Measurements from ENCODE around the gene HOXD9.

Gene HOXD9

DNA sequence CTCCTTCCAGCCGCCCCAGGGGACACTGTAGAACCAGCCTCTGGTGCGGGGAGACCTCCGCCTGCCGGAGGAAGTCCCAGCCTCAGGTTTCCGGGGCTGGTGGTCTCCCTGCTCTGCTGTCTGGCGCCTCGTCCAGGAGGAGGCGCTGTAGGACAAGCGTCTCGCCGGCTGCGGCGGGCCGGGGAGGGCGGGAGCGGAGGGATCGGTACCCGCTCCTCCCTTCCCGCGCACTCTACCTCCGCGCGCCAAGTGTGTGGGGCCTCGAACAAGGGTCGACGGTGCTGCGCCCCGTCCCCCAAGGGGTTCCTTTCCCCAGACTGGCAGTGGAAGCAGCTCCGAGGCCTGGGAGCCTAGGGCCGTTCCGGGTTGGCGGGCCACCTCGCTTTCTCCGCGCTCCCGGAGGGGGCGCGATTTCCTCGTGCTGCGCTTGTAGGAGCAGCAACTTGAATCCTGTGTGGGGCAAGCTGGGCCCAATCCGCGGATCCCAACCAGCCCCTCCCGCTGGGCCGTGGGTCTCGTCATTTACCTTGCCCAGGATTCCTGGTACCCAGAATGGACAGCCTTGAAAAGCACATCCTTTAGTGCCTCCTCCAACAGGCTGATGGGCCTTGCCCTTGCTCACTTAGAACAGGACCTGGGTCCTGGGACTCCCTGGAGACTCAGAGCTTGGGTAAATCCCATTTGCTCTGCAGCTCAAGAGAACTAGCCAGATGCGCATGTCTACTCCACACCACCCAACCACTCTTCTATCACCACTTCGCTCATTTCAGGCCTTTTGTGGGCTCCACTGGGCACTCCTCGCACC is 18.2 kb downstream of the HOXD9 start:
- DNase-seq, result no peak

GRCh38 chr2:176142281-176142680 is 19.8 kb downstream of the HOXD9 start:
- DNase-seq, result no peak

GRCh38 chr2:176145085-176145969 is 22.8 kb downstream of the HOXD9 start:
- no peak for DNase-seq

- no peak for DNase-seq
Measured at GRCh38 chr2:176146101-176146500, 23.6 kb downstream of the HOXD9 start.

GRCh38 chr2:176146645-176147044 is 24.1 kb downstream of the HOXD9 start:
- no peak for DNase-seq

GRCh38 chr2:176147210-176147799 is 24.8 kb downstream of the HOXD9 start:
- no peak for DNase-seq

- no peak for DNase-seq
Measured at GRCh38 chr2:176147800-176148496, 25.4 kb downstream of the HOXD9 start.

- no peak for DNase-seq
Measured at GRCh38 chr2:176148751-176149421, 26.4 kb downstream of the HOXD9 start.

DNA sequence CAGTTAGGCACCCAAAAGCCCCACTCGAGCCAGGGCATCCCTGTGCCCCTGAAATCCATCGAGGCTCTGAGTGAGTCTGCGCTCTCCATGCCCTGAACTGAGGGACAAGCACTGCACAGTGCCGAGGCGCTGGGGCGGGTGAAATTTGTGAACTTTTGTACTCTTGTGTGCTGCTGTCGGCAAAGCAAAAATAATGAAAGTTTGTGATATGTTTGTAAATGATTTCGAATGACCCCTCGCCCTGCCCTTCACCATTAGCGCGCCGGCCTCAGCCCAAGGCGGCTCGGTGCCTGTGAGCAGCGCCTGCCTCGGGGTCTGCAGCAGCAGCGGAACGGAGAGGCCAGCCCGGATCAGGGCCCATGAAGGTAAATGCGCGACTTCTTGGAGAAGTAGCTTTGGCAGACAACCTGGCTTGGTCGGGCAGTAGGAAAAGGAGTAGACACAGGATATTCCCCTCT is 27.0 kb downstream of the HOXD9 start:
- DNase-seq, result no peak

- no peak for DNase-seq
Measured at GRCh38 chr2:176149939-176150583, 27.5 kb downstream of the HOXD9 start.

- no peak for DNase-seq
Measured at GRCh38 chr2:176150584-176151441, 28.3 kb downstream of the HOXD9 start.

- no peak for DNase-seq
Measured at GRCh38 chr2:176151442-176152287, 29.1 kb downstream of the HOXD9 start, which contains the start of gene HOXD4. TSS of gene HOXD4 (plus strand) at chr2:176151550. CDS start at chr2:176151634, 84 bp downstream.

DNA sequence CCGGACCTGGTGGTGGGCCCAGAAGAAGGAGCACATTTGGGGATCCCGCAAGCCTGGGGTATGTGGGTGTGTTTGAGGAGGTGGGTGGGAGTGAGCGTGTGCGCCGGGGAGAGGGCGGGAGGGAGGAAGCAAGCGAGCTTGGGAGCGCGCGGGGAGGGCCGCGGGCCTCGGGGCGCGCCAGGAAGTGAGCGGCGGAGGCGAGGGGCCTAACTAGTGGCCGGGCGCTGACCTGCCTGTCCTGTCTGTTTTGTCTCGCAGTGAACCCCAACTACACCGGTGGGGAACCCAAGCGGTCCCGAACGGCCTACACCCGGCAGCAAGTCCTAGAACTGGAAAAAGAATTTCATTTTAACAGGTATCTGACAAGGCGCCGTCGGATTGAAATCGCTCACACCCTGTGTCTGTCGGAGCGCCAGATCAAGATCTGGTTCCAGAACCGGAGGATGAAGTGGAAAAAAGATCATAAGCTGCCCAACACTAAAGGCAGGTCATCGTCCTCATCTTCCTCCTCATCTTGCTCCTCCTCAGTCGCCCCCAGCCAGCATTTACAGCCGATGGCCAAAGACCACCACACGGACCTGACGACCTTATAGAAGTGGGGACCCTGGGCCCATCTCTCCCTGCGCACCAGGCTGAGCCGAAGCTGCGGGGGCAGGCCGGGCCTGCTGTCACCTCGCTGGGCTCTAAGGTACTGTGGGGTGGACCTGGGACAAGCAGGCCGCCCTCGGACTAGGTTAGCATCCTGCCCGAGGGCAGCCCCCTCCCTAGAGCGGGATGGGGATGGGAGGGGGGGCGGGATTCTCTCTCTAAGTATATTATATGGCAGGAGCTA is 30.0 kb downstream of the HOXD9 start:
- DNase-seq, result no peak

DNA sequence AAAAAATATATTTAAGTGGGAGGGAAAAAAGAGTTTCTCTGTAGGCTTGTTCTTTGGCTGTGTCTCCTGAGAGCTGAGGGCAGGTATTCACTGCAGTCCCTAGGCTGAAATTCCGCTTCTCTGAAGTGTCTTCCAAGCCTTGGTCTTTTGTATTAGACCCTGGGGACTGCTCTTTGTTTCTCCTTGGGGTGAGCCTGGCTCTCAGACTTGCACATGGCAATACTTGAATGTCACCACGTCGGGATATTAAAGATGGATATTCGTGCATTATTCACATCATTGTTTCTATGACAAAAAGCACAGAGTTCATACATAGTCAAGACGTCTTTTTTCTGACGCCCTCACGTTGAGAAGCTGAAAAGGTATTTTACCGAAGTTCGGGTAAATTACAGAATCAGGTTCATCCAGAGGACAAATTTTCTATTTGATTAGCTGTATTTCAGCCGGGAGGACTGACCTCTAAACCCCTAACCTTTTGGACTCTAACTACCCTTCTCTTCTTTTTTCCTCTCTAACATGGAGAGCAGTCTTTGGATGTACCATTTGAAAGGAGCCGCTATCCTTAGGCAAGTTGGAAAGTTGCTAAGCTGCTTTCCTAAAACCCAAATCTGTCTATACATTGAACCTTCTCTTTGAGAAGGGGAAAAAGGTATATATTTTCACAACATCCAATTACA is 32.2 kb downstream of the HOXD9 start:
- DNase-seq, result no peak

DNA sequence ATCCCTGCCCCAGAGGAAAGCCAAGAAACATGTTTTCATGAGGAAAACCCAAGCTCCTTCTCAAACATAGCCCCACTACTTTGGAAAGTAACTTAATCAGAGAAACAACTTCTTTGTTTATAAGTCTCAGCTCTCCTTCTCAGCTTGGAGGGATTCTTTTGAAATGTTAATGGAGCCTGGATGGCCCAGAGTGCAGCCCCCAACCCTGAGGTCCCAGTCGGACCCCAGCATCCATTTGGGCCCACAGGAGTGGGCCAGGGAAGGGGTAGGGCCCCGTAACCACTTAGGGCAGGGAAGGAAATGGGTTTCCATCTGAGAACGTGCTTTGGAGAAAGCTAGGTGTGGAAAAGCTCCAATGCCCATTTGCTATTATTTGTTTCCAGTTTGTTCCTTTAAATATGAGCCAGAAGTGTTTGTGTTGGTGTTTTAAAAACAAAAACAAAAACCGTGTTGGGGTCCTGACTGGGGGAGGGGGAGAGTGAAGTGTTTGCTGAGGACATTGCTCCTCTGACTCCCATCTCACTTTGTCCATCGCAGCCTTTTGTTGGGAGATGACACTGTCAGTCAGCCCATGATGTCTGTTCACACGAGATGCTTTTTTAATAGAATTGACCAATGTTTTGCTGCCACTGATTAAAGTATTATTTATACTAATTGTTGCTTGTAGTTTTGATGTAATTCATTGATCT is 33.0 kb downstream of the HOXD9 start:
- DNase-seq, result no peak

DNA sequence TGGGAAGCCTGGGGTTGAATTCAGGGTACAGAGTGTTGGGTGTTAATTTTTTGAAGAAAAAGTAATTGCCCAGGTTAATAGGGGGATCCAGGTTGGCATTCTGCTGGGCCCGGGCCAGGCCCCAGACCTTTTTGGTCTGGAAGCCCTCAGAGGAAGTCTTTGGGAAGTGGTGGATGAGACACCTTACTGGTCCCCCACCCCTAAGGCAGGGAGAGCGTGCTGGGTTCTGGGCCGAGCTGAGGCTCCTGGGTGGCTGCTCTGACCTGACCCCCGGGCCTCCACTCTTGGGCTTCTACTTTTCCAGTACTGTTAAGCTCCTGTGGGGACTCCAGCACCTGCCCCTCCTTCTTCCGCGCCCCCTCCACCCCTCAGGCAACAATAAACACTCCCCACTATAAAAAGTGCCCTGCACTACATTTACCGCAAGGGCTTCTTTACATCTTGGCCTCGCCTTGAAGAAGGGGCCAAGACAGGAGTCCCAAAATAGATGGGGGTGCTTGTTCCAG is 33.8 kb downstream of the HOXD9 start:
- no peak for DNase-seq

GRCh38 chr2:176156807-176157498 is 34.4 kb downstream of the HOXD9 start, which contains the start of gene HOXD3:
TSS of gene HOXD3 (plus strand) at chr2:176157307. CDS start at chr2:176169115, 11,808 bp downstream.
- DNase-seq, result no peak
